A549 (cell line): ENCODE measurements around the gene ASIP.

Source experiments
- GATA3 ChIP-seq: IDR thresholded peaks from 2 replicates; pipeline ENCODE4 v1.6.1; 2012; ENCODE audit warnings: borderline replicate concordance
- POLR2AphosphoS2 ChIP-seq: conservative IDR thresholded peaks from 2 replicates; pipeline ENCODE4 v1.6.1; 2012; ENCODE audit warnings: low read length, improper control_type of control experiment, inconsistent platforms

- TF ChIP-seq POLR2AphosphoS2: no peak
- no peak for TF ChIP-seq GATA3
These were observed 27.8 kb downstream of the ASIP start for GRCh38 chr20:34268851-34269636.
